ENCODE data around the gene MAP3K19. TPM values are rescaled to one million over a fixed set of nuclear protein-coding genes. Genes with fewer than 3 reads are reported as not detected.
"Not testable (repeated sequence)": the region's sequence is repeated elsewhere in the genome, so short reads cannot be mapped to it uniquely, and the experiment has no call there.

The MAP3K19 gene
- total RNA-seq, 2 donors from 2014 or later = 0.64 TPM; not detected in 1

DNA sequence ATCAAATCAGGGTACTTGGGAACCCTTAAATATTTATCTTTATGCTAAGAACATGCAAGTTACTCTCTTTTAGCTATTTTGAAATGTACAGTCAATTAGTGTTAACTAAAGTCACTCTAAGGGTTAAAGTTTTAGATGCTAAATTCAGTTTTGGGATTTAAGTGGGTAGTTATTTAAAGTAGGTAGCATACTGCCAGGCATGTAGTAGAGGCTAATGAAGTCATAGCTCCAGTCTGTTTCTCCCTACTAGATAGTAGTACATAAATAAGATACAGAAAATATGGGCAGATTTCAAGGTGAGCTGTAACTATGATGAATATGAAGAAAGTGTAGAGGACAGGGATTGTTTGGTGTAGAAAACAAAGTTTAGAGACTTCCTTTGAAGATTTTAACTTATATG lies 12.3 kb upstream of the MAP3K19 start:
- no peak for DNase-seq (ENCODE audit: low spot score in 2 of 2)

DNA sequence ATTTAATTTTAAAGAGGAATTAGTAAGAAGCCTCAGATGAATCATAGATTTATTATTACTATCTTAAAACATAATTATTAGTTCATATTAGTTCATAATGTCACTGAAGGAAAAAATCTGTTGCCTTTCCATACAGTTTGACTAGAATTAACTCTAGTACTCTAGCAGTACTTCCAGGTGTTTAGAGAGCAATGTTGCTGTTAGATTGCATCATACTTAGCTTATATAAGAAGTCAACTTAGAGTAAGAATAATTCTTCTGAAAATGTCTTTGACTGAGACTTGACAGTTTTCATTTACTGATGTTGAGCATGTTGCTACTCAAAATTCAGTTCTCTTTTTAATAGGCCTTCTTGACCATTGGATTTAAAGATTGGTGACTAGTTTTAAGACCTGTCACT lies 9.5 kb upstream of the MAP3K19 start:
- DNase-seq (ENCODE audit: low spot score in 2 of 2) (no peak), ATAC-seq (no peak)
- Mint-ChIP-seq H3K9me3 (no peaks in the 10 kb centered on the region), H3K27ac (peak overlapping the region; percentile 76 to 85), H3K36me3 (peaks cover 4 to 35% of the 10 kb centered on the region in 2 donors)

More for the DNA sequence above, 12.3 kb upstream of the MAP3K19 start:
- no peak for ATAC-seq
- H3K27ac Mint-ChIP-seq = peak overlapping the region in 1 of 2 donors; percentile 32
- H3K9me3 Mint-ChIP-seq = peaks cover 0 to 6% of the 10 kb centered on the region in 2 donors
- peaks cover 27 to 56% of the 10 kb centered on the region in 2 donors for H3K36me3 Mint-ChIP-seq

DNA sequence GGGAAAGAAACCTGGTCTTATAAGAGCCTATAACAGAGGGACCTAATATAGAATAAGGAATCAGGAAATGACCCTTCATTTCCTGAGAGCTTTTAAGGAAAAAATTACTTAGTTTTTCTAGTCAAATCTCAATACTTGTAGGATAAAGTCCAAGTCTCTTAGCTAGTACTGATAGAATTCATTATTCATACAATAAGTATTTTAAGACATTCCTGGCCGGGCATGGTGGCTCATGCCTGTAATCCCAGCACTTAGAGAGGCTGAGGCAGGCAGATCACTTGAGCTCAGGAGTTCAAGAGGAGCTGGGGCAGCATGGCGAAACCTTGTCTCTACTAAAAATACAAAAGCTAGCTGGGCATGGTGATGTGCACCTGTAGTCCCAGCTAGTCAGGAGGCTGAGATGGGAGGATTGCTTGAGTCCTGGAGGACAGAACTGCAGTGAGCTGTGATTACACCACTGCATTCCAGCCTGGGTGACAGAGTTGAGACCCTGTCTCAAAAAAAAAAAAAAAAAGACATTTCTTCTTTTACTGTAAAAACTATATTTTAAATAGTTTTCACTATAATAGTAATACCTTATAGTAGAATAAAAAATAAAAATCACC lies 8.0 kb upstream of the MAP3K19 start:
- Mint-ChIP-seq H3K9me3 (no peaks in the 10 kb centered on the region), H3K36me3 (peaks cover 5 to 32% of the 10 kb centered on the region in 2 donors), H3K27ac (peak overlapping the region in 1 of 2 donors; percentile 99)
- DNase-seq (ENCODE audit: low spot score in 2 of 2) = no peak
- ATAC-seq = no peak

DNA sequence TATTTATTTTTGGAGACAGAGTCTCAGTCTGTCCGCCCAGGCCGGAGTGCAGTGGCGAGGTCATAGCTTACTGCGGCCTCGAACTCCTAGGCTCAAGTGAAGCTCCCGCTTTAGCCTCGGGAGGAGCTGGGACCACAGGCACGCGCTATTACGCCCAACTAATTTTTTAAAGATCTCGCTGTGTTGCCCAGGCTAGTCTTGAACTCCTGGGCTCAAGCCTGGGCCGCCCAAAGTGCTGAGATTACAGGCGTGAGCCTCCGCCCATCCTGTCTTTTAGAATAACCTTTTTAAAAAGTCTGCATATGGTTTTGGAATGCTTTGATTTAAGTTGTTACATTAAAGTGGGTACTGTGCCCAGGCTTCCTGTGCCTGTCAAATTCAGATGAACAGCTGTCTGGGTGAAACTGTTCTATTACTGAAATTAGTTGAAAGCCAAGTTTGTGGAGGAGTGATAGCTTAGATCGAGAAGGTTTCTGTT lies 5.8 kb upstream of the MAP3K19 start:
- no peaks in the 10 kb centered on the region for H3K9me3 Mint-ChIP-seq
- peak; percentile 62 to 74 for ATAC-seq
- H3K27ac Mint-ChIP-seq = peak overlapping the region; percentile 99 to 100
- peaks cover 5 to 24% of the 10 kb centered on the region in 2 donors for H3K36me3 Mint-ChIP-seq
- peak in 1 of 2 donors; percentile 50 for DNase-seq (ENCODE audit: low spot score in 2 of 2)

DNA sequence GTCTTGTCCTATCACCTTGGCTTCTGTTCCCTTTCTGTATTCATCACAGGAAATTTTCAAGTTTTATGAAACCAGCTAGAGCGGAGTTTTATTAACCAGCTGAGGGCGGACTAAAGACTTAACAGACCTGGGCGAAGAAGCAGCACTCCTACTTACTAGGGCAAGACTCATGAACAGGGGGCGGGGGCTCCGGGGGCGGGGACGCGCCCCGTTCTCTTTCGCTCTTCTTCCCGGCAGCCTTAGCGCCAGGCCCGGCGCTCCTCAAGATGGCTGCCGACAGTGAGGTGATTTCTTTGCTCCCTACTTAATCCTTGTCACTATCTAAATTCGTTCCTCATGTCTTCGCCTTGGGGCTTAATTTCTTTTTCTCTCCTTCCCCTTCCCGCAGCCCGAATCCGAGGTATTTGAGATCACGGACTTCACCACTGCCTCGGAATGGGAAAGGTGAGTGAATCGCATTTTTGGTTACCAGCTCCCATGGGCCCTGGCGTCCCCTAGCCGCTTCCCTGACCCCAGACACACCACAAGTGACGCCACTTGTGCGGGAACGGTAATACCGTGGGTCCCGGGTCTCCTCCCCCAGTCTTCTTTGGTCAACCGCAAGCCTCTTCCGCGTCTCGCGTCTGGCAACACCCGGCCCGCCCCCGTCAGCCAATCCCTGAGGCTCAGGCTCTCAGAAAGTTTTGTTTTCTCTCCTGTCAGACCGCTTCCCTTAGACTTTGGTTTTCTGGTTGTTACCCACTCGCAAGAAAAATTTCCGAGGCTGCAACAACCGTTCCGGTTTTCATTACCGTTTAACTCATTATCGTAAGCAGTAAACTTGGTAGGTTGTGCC lies 5.0 kb upstream of the MAP3K19 start, which contains the start of gene RAB3GAP1:
Gene RAB3GAP1 (plus strand): TSS at position 251 of the 835 bp plus-strand sequence. CDS start 16 bp downstream, at position 267.
- no peaks in the 10 kb centered on the region for H3K9me3 Mint-ChIP-seq
- DNase-seq (ENCODE audit: low spot score in 2 of 2) (peak; percentile 88 to 97), ATAC-seq (peak; percentile 84 to 85)
- peaks cover 5 to 23% of the 10 kb centered on the region in 2 donors for H3K36me3 Mint-ChIP-seq
- H3K27ac Mint-ChIP-seq = peak within 1 kb of the TSS; percentile 99 to 100

DNA sequence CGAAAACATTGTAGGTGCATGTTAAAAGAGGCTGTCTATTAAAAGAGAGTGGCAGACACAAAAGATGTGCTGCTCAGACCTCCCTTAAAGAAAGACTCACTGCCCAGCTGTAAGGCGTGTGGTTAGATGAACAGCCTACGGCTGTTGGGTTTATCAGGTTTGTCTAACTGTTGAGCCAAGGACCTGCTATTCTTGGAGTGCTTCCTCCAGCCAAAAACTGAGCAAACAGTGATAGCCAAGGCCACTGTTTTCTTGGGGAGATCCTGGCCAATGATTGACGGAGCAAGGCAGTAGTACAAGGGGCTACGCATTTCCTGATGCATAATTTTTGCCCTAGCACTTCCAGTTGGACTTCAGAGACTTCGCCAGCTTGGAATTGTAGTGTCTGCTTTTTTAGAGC lies 3.4 kb upstream of the MAP3K19 start:
- DNase-seq (ENCODE audit: low spot score in 2 of 2) (no peak), ATAC-seq (no peak)
- Mint-ChIP-seq H3K36me3 (peaks cover 5 to 11% of the 10 kb centered on the region in 2 donors), H3K9me3 (no peaks in the 10 kb centered on the region), H3K27ac (peak overlapping the region; percentile 99 to 100)

DNA sequence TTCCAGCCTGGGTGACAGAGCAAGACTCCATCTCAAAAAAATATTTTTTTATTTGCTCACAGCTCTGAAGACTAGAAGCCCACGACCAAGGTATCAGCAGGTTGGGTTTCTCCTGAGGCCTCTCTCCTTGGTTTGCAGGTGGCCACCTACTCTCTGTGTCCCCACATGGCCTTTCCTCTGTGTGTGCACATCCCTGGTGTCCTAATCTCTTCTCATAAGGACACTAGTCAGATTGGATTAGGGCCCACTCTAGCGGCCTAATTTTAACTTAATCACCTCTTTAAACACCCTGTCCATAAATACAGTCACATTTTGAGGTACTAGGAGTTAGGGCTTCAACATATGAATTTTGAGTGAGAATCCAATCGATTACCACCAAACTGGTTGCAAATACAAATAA lies 2.9 kb upstream of the MAP3K19 start:
- no peaks in the 10 kb centered on the region for H3K9me3 Mint-ChIP-seq
- peaks cover 5 to 11% of the 10 kb centered on the region in 2 donors for H3K36me3 Mint-ChIP-seq
- no peak for DNase-seq (ENCODE audit: low spot score in 2 of 2)
- peak overlapping the region in 1 of 2 donors; percentile 99 for H3K27ac Mint-ChIP-seq
- no peak for ATAC-seq

DNA sequence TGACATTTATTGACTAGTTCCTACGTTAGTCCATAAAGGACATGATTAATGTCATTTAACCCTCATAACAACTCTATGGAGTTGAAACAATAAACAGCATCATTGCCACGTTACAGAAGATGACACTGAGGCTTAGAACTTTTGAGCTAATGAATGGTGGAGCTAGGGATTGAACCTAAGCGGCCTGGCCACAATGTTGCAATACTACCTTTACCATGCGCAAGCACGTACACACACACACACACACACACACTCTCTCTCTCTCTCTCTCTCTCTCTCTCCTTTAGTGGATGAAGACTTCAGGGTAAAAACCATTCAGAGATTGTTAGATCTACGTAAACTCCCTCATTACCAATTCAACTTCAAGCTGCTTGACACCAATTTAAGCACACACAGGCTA lies 875 bp upstream of the MAP3K19 start:
- DNase-seq (ENCODE audit: low spot score in 2 of 2) (no peak), ATAC-seq (no peak)
- no peak overlapping the region for H3K27ac Mint-ChIP-seq
- H3K36me3 Mint-ChIP-seq = peaks cover 4 to 5% of the 10 kb centered on the region in 2 donors
- no peaks in the 10 kb centered on the region for H3K9me3 Mint-ChIP-seq

DNA sequence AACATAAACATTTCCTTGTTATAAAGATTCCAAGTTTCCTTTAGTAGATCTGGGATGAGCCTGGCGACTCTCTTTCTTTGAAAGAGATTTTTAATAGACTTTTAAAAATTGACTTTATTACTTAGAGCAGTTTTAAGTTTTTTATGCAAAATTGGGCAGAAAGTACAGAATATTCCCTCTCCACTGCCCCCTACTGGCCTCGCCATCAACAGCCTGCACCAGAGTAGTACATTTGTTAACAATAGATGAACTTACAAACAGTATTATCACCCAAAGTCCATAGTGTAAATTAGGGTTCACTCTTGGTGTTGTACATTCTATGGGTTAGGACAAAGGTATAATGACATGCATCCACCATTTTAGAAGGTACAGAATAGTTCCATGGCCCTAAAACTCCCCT lies 3.9 kb downstream of the MAP3K19 start:
- peak in 1 of 2 donors; percentile 17 for DNase-seq (ENCODE audit: low spot score in 2 of 2)
- Mint-ChIP-seq H3K36me3 (no peaks in the 10 kb centered on the region), H3K27ac (no peak overlapping the region), H3K9me3 (no peaks in the 10 kb centered on the region)
- ATAC-seq = no peak

DNA sequence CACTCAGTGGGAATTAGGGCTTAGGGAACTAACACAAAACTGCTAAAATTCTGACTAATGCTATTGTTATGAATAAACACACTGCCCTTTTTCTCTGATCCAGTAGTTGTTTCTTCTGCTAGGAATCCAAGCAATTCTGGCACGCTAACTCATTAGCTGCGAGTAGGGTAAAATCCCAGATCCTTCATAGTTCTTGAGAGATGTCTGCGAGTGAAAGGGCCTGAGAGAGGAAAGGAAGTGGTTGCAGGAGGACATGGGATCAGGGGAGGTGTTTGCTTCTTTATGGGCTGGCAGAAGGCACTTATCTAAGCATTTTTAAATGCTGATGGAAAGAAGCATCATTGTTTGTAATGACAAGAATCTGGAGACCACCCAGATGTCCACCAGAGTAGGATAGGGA lies 9.4 kb downstream of the MAP3K19 start:
- DNase-seq (ENCODE audit: low spot score in 2 of 2) (no peak), ATAC-seq (no peak)

DNA sequence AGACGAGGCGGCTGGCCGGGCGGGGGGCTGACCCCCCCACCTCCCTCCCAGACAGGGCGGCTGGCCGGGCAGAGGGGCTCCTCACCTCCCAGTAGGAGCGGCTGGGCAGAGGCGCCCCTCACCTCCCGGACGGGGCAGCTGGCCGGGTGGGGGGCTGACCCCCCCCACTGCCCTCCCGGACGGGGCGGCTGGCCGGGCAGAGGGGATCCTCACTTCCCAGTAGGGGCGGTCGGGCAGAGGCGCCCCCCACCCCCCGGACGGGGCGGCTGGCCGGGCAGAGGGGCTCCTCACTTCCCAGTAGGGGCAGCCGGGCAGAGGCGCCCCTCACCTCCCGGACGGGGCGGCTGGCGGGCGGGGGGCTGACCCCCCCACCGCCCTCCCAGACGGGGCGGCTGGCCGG lies 14.0 kb downstream of the MAP3K19 start:
- H3K27ac Mint-ChIP-seq; ATAC-seq; H3K9me3 Mint-ChIP-seq; H3K36me3 Mint-ChIP-seq; DNase-seq (ENCODE audit: low spot score in 2 of 2): not testable (repeated sequence)

More for the DNA sequence above, 9.4 kb downstream of the MAP3K19 start:
- H3K9me3 Mint-ChIP-seq = no peaks in the 10 kb centered on the region
- H3K36me3 Mint-ChIP-seq = no peaks in the 10 kb centered on the region
- H3K27ac Mint-ChIP-seq = no peak overlapping the region

DNA sequence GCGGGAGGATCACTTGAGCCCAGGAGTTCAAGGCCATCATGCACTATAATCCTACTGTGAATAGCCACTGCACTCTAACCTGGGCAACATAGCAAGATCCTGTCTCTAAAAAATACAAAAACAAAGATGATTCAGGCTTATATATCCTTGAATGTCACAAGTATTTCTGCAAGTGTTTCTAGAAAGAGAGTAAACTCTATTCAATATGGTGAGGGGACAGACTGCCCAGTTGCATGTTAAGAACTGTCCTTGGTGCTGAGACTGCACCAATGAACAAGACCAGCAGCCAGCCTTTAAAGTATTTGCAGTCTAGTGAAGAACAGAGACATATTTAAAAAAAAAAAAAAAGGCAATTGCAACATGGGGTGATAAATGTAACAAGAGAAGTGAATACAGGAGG lies 16.4 kb downstream of the MAP3K19 start:
- ATAC-seq = no peak
- peaks cover 0 to 8% of the 10 kb centered on the region in 2 donors for H3K9me3 Mint-ChIP-seq
- DNase-seq (ENCODE audit: low spot score in 2 of 2) = no peak
- no peak overlapping the region for H3K27ac Mint-ChIP-seq
- H3K36me3 Mint-ChIP-seq = no peaks in the 10 kb centered on the region

DNA sequence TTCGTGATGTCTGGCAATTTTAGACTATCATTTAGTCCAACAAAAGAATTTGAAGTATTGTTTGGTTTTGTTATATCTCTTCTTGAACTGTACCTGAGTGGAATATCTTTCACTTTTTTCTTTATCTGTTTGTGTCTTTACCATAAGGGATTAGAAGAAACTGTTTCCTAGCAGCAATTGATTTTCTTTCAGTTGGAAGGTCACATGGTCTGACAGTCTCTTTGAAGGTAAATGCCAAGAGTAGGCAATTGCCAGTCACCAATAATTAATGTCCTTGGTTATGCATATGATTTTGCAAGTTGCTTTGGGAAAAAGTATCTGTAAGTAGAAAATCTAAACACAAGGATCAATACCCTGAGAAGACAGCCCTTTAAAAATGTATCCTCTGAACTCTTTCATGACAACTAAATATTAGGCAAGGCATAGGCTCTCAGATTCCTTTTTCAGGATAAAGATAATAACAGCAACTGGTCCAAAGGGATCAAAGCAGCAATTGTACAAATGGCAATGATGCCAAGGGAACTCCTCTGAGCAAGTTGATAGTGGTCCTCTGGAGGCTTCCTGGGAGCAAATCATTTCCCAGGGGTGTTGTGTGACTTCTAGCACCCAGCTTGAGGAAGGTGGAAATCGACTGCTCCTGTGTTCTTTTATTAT lies 17.6 kb downstream of the MAP3K19 start:
- ATAC-seq (no peak), DNase-seq (ENCODE audit: low spot score in 2 of 2) (no peak)
- no peak overlapping the region for H3K27ac Mint-ChIP-seq
- H3K9me3 Mint-ChIP-seq = peaks cover 3 to 8% of the 10 kb centered on the region in 2 donors
- H3K36me3 Mint-ChIP-seq = no peaks in the 10 kb centered on the region

DNA sequence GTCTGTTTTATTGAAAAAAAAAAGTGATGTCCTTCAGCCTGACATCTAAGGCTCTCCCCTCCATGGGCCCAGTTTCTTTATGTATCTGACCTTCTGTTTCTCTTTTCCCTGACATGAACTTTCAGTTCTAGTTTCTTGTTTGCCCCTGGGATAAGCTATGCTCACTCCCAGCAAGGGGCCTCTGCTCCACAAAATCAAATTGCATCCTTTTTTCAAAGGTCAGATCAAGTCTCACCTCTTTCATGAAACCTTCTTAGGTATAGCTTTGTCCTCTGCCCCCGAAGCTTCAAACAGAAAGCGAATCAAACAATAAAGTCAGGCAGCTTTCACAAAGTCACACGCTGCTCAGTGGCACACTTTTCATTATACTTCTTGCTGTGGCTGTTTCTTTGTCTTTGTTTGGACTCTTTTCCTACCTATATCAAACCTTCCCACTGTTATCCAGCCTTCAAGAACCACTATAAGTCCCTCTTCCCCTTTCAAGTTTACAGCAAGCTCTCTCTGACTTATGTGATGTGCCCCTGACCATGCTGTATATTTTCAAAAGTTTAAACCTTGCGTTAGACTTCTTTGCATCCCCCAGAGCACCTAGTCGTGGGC lies 23.3 kb downstream of the MAP3K19 start:
- peak in 1 of 2 donors; percentile 59 for ATAC-seq
- peak overlapping the region in 1 of 2 donors; percentile 73 for H3K27ac Mint-ChIP-seq
- peaks cover 0 to 13% of the 10 kb centered on the region in 2 donors for H3K36me3 Mint-ChIP-seq
- no peak for DNase-seq (ENCODE audit: low spot score in 2 of 2)
- H3K9me3 Mint-ChIP-seq = peaks cover 12 to 14% of the 10 kb centered on the region in 2 donors

DNA sequence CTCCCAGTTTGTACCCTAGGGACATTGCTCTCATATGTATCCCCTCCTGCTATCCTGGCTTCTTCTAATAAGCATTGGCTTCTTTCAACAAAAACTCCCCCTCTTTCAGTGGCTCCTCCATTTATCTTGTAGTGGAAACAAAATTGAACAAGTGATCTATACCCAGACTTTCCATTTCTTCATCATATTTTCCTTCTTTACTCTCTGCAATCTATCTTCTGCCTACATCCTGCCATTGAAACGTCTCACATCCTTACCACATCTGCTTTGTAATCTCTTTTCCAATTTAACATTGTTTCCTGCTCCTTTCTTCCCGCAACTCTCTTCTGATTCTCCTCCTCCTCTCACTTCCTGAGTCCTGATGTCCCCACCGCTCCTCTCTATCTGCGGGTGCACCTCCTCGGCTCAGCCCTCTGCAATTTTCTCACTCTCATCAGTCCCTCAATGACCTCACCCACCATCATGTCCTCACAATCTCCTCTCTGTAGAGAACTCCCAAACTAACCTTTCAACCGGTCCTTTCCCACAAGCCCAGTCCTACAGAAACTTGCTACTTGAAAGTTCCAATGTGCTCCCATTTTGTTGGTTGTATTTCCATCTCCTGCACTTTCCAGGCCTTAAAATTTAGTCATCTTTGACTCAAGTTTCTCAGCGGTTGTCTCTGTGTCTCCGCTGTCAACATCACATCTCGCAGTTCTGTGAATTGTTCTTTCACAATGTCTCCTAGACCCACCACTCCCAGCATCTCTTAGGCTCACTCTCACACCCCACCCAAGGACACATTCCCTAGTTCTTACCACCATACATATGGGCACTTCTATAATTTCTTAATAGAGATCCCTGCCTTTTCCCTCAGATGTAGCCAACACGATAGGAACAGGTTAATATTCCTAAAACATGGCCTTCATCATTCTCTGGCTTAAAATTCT lies 24.0 kb downstream of the MAP3K19 start:
- peak; percentile 18 to 59 for ATAC-seq
- peaks cover 12 to 14% of the 10 kb centered on the region in 2 donors for H3K9me3 Mint-ChIP-seq
- H3K27ac Mint-ChIP-seq = peak overlapping the region; percentile 10 to 73
- H3K36me3 Mint-ChIP-seq = peaks cover 0 to 13% of the 10 kb centered on the region in 2 donors
- DNase-seq (ENCODE audit: low spot score in 2 of 2) = no peak
